Bronchial epithelial cell (primary cell): ENCODE data around the gene PLPPR1. TPM values are rescaled to one million over a fixed set of nuclear protein-coding genes. Genes with fewer than 3 reads are reported as not detected.

Source experiments
- DNase-seq: peaks from one replicate; pipeline ENCODE4 v3.0.0-alpha.2; 2010; ENCODE audit warnings: low read depth
- FAIRE-seq: peaks from 2 replicates; lab custom pipeline; 2011; peaks lifted over from hg19 to GRCh38; lab: Jason Lieb, UNC
- H3K27me3 ChIP-seq: 2 replicates; pipeline ENCODE4 v1.5.1; 2011; ENCODE audit warnings: low read length; ENCODE audit not compliant: control insufficient read depth, insufficient read depth
- H3K36me3 ChIP-seq: 2 replicates; pipeline ENCODE4 v1.5.1; 2011; ENCODE audit warnings: low read length; ENCODE audit not compliant: control insufficient read depth, insufficient read depth
- H3K4me3 ChIP-seq: 2 replicates; pipeline ENCODE4 v1.5.1; 2011; ENCODE audit warnings: mild to moderate bottlenecking, low read depth, low read length, control low read depth
- CTCF ChIP-seq: IDR thresholded peaks from 2 replicates; pipeline ENCODE4 v1.5.1; 2011; ENCODE audit warnings: mild to moderate bottlenecking, moderate library complexity, low read length, control low read depth, inconsistent platforms; ENCODE audit not compliant: insufficient read depth, severe bottlenecking
- total RNA-seq: library from RNA; depleted of rRNA; stranded (reverse); fragments of >200 nt; gene quantifications from 2 replicates; pipeline ENCODE4 v1.2.1, GENCODE V29; 2014

Gene PLPPR1
- total RNA-seq = not detected in 2 replicates

- no peaks in the 10 kb centered on the region for H3K36me3 ChIP-seq
- H3K27me3 ChIP-seq = peaks cover 17% of the 10 kb centered on the region
- peak within 1 kb of the TSS; percentile 38 for H3K4me3 ChIP-seq
- DNase-seq (peak; percentile 49), FAIRE-seq (no peak)
- no peak for TF ChIP-seq CTCF
Observed at GRCh38 chr9:101028346-101029314, at the start of gene PLPPR1. PLPPR1 (plus strand) TSS chr9:101028727.

GRCh38 chr9:100989731-100990130 lies 38.8 kb upstream of the PLPPR1 start:
- no peak for DNase-seq
- no peak for FAIRE-seq
- no peaks in the 10 kb centered on the region for H3K27me3 ChIP-seq
- no peak overlapping the region for H3K4me3 ChIP-seq
- H3K36me3 ChIP-seq = no peaks in the 10 kb centered on the region
- TF ChIP-seq CTCF = no peak

- Histone ChIP-seq H3K4me3 (no peak overlapping the region), H3K36me3 (no peaks in the 10 kb centered on the region), H3K27me3 (no peaks in the 10 kb centered on the region)
- FAIRE-seq = no peak
- DNase-seq = no peak
- no peak for TF ChIP-seq CTCF
Observed at GRCh38 chr9:100990605-100991381, 37.7 kb upstream of the PLPPR1 start.

- no peaks in the 10 kb centered on the region for H3K36me3 ChIP-seq
- no peak for FAIRE-seq
Observed at GRCh38 chr9:100992632-100993031, 35.9 kb upstream of the PLPPR1 start.

More at GRCh38 chr9:100992632-100993031, 35.9 kb upstream of the PLPPR1 start:
- Histone ChIP-seq H3K4me3 (no peak overlapping the region), H3K27me3 (no peaks in the 10 kb centered on the region)
- no peak for DNase-seq
- TF ChIP-seq CTCF = no peak
